Endothelial cell of umbilical vein (primary cell): Measurements from ENCODE around the gene PPM1M. TPM values are rescaled to one million over a fixed set of nuclear protein-coding genes. Genes with fewer than 3 reads are reported as not detected.

Experiments used
- BruUV-seq: library from RNA; stranded (reverse); fragments of 400-500 nt; replicated peaks from 2 replicates; lab custom pipeline; 2021; lab: Mats Ljungman, UMichigan
- CTCF ChIA-PET: fragments of 300-600, 350-600 bp; sonication (Branson Sonifier 250); formaldehyde crosslinking; loops from one replicate; lab custom pipeline; 2021; ENCODE audit warnings: antibody characterized with exemption, inconsistent platforms; lab: Charles Lee
- POLR2A ChIA-PET: fragments of 300-600, 350-600 bp; sonication (Branson Sonifier 250); formaldehyde crosslinking; loops from one replicate; lab custom pipeline; 2021; ENCODE audit warnings: antibody characterized with exemption, inconsistent platforms; lab: Charles Lee
- DNase-seq: peaks from one replicate; pipeline ENCODE4 v3.0.0-alpha.2; 2011; ENCODE audit warnings: low read depth, low spot score
- FAIRE-seq: peaks from 2 replicates; lab custom pipeline; 2011; peaks lifted over from hg19 to GRCh38; lab: Jason Lieb, UNC
- H2AFZ ChIP-seq: 2 replicates; pipeline ENCODE4 v1.6.0; 2012; ENCODE audit warnings: low read depth, low read length, control low read depth, inconsistent platforms
- H3K27ac ChIP-seq: 2 replicates; pipeline ENCODE4 v1.5.1; 2011; ENCODE audit warnings: low read depth, mild to moderate bottlenecking, control low read depth, low read length, moderate library complexity; ENCODE audit not compliant: insufficient read depth
- H3K27me3 ChIP-seq, 2 experiments: 2 replicates each; pipeline versions ENCODE4 v1.6.0 to v1.6.1; 2011; ENCODE audit warnings: low read length in 2 of 2, mixed read lengths in 1 of 2; ENCODE audit not compliant: control insufficient read depth in 2 of 2, insufficient read depth in 2 of 2
- H3K36me3 ChIP-seq, 2 experiments: 2 replicates in 1 of 2; 3 replicates in 1 of 2; pipeline ENCODE4 v1.5.1; 2011; ENCODE audit warnings: low read length in 2 of 2, mild to moderate bottlenecking in 1 of 2, moderate library complexity in 1 of 2; ENCODE audit not compliant: control insufficient read depth in 2 of 2, insufficient read depth in 2 of 2; ENCODE audit errors: extremely low read depth in 1 of 2
- H3K4me1 ChIP-seq: 3 replicates; pipeline ENCODE4 v1.5.1; 2011; ENCODE audit warnings: mild to moderate bottlenecking, low read length; ENCODE audit not compliant: control insufficient read depth, insufficient read depth; ENCODE audit errors: extremely low read depth
- H3K4me2 ChIP-seq: 2 replicates; pipeline ENCODE4 v1.6.1; 2011; ENCODE audit warnings: low read length, control low read depth, mixed read lengths; ENCODE audit not compliant: insufficient read depth
- H3K4me3 ChIP-seq, 3 experiments: fragments of 200-600 bp in 1 of 3; sonication (generic), shearing (Covaris generic) in 1 of 3; replicated peaks in 1 of 3; 2 replicates each; pipeline ENCODE4 v1.5.1; 2011 to 2016; ENCODE audit warnings: control low read depth in 3 of 3, low read length in 3 of 3, mild to moderate bottlenecking in 2 of 3, inconsistent platforms in 1 of 3, low read depth in 1 of 3, moderate library complexity in 1 of 3; ENCODE audit not compliant: insufficient read depth in 1 of 3
- H3K79me2 ChIP-seq: 2 replicates; pipeline ENCODE4 v1.6.0; 2012; ENCODE audit warnings: low read length, inconsistent platforms; ENCODE audit not compliant: control insufficient read depth, insufficient read depth
- H3K9ac ChIP-seq: replicated peaks from 2 replicates; pipeline ENCODE3; 2011; ENCODE audit warnings: low read length, control low read depth; ENCODE audit not compliant: insufficient read depth; ENCODE audit errors: extremely low read depth
- H3K9me1 ChIP-seq: replicated peaks from 3 replicates; pipeline ENCODE4 v1.6.0; 2011; ENCODE audit warnings: mild to moderate bottlenecking, low read length; ENCODE audit not compliant: control insufficient read depth, insufficient read depth; ENCODE audit errors: extremely low read depth
- H3K9me3 ChIP-seq: replicated peaks from 2 replicates; pipeline ENCODE4 v1.5.1; 2012; ENCODE audit warnings: low read length, inconsistent platforms; ENCODE audit not compliant: control insufficient read depth, insufficient read depth
- H4K20me1 ChIP-seq: replicated peaks from 2 replicates; pipeline ENCODE3; 2011; ENCODE audit warnings: mild to moderate bottlenecking, low read length; ENCODE audit not compliant: control insufficient read depth, insufficient read depth; ENCODE audit errors: extremely low read depth
- EZH2 ChIP-seq: IDR thresholded peaks from 2 replicates; pipeline ENCODE4 v1.6.1; 2012; ENCODE audit warnings: borderline replicate concordance, low read depth, mild to moderate bottlenecking, moderate library complexity, low read length, inconsistent platforms; ENCODE audit not compliant: severe bottlenecking
- FOS ChIP-seq: IDR thresholded peaks from 2 replicates; pipeline ENCODE4 v1.6.1; 2011; ENCODE audit warnings: mild to moderate bottlenecking, low read length, moderate library complexity, borderline replicate concordance; ENCODE audit not compliant: insufficient read depth
- GATA2 ChIP-seq: IDR thresholded peaks from 2 replicates; pipeline ENCODE4 v1.7.0; 2011; ENCODE audit warnings: low read depth, mild to moderate bottlenecking, moderate library complexity, mixed read lengths, low read length; ENCODE audit not compliant: insufficient read length, insufficient read depth
- JUN ChIP-seq: IDR thresholded peaks from 2 replicates; pipeline ENCODE4 v1.6.1; 2011; ENCODE audit warnings: borderline replicate concordance, low read depth; ENCODE audit not compliant: insufficient read length, insufficient read depth
- MYC ChIP-seq: IDR thresholded peaks from one replicate; pipeline ENCODE4 v1.6.1; 2011; ENCODE audit warnings: mild to moderate bottlenecking, low read depth, low read length
- POLR2A ChIP-seq: IDR thresholded peaks from 2 replicates; pipeline ENCODE4 v1.6.1; 2012; ENCODE audit warnings: low read depth, mild to moderate bottlenecking, control low read depth, low read length
- POLR2AphosphoS5 ChIP-seq: IDR thresholded peaks from 2 replicates; pipeline ENCODE4 v1.6.1; 2012; ENCODE audit warnings: low read depth, mild to moderate bottlenecking, control low read depth, low read length, moderate library complexity; ENCODE audit not compliant: insufficient read depth
- dilution Hi-C: fragments of 300-500 bp; cut with MboI; formaldehyde crosslinking; loops from one replicate; pipeline ENCODE4 v1.15.0; 2019; ENCODE audit warnings: low sequenced_read_pairs; ENCODE audit not compliant: extremely low pct_ligation_motif_present
- intact Hi-C: fragments of 100-400 bp; cut with micrococcal nuclease; formaldehyde crosslinking; loops from one replicate; pipeline ENCODE4 v1.10.0; 2022
- polyA plus RNA-seq, 4 experiments: library from polyadenylated mRNA; depleted of rRNA in 3 of 4; stranded (reverse) in 3 of 4; unstranded in 1 of 4; fragments of >200 nt; gene quantifications; 2 replicates each; pipeline versions ENCODE4 v1.2.1 to v1.2.3, GENCODE V29; 2011 to 2012; ENCODE audit warnings: missing spikeins in 1 of 4
- total RNA-seq: library from RNA; stranded (reverse); gene quantifications from 2 replicates; pipeline ENCODE4 v1.2.3, GENCODE V29; 2021
- TF ChIP-seq, protein P1 (sequence below): IDR thresholded peaks from 2 replicates; pipeline ENCODE4 v1.6.1; 2011; ENCODE audit not compliant: insufficient read depth, insufficient read length
- TF ChIP-seq, protein P2 (sequence below), 2 donors: IDR thresholded peaks; 1 replicate in 1 of 2; 2 replicates in 1 of 2; pipeline ENCODE4 v1.5.1; 2011; ENCODE audit warnings: low read length in 2 of 2, mild to moderate bottlenecking in 2 of 2, moderate library complexity in 2 of 2, control low read depth in 1 of 2, inconsistent platforms in 1 of 2, low read depth in 1 of 2; ENCODE audit not compliant: insufficient read depth in 1 of 2; ENCODE audit errors: extremely low read depth in 1 of 2

PPM1M gene
- total and polyA plus RNA-seq, 2 donors (not counting 3 experiments of a cell fraction or from before 2014, with no cell fraction given): 13.7 to 19.4 TPM

DNA sequence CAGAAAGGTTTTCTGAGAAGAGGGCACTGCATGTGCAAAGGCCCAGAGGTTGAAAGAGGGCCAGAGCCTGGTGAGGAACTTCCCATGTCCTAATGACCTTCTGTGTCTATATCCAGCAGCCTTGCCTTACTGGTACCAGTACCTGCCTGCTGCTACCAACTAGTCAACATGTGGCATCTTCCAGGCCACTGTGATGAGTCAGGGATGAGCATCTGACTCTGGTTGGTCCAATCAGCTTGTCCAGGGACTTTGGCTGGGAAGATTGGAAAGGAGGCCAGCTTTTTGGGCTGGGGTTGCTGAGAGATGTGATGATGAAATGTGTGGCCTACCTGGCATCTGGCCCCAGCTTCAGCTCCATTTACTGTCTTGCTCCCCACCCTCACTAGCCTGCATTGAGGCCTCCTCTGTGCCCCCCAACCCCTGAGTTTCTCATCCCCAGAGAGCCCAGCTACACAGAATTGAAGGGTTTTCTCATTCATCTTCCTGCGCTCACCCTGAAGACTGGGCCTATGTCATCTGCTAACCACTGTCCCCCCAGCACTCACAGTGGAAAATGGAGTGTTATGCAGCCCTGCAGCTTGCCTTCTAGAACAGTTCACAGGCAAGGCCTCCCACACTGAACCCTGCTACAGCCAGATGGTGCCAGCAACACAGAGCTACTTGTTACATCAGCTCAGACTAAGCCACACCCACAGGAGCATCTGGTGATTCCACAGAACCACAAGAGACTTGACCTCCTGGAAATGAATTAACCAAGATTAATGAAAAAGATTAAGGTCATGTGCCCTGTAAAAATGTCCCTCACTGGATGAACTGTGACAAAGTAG is 5.3 kb upstream of the PPM1M start:
- no peaks in the 10 kb centered on the region for H3K27me3 ChIP-seq
- BruUV-seq: no TSS peak
- no peak overlapping the region for H3K9ac ChIP-seq
- peak overlapping the region; percentile 49 for H3K4me2 ChIP-seq
- H4K20me1 ChIP-seq: no peaks in the 10 kb centered on the region
- DNase-seq: no peak
- dilution Hi-C loops: no loop called here
- ChIA-PET POLR2A (interaction anchor here (0.8 kb wide), 1 partner anchor 39 kb away, joined by 3 read pairs; no protein-coding TSS in a partner anchor), CTCF (interaction anchor here (0.6 to 7.3 kb wide), 11 partner anchors 8 to 99 kb away, joined by 3 to 104 read pairs (median 4); partner anchors contain the start of genes GLYCTK, TLR9 and WDR82)
- H3K36me3 ChIP-seq: no peaks in the 10 kb centered on the region
- no peaks in the 10 kb centered on the region for H3K9me3 ChIP-seq
- H3K4me3 ChIP-seq: peak overlapping the region in 1 of 3 experiments; percentile 54
- no peaks in the 10 kb centered on the region for H3K9me1 ChIP-seq
- no peak for FAIRE-seq
- intact Hi-C loops: no loop called here
- H3K79me2 ChIP-seq: peaks cover 34% of the 10 kb centered on the region
- peaks cover 34% of the 10 kb centered on the region for H3K4me1 ChIP-seq
- H3K27ac ChIP-seq: no peak overlapping the region
- no peak for TF ChIP-seq FOS
- no peak for TF ChIP-seq POLR2AphosphoS5
- TF ChIP-seq, protein P1, sequence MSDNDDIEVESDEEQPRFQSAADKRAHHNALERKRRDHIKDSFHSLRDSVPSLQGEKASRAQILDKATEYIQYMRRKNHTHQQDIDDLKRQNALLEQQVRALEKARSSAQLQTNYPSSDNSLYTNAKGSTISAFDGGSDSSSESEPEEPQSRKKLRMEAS: no peak
- no peak for TF ChIP-seq JUN
- no peak for TF ChIP-seq POLR2A
- TF ChIP-seq GATA2: no peak
- TF ChIP-seq, protein P2, sequence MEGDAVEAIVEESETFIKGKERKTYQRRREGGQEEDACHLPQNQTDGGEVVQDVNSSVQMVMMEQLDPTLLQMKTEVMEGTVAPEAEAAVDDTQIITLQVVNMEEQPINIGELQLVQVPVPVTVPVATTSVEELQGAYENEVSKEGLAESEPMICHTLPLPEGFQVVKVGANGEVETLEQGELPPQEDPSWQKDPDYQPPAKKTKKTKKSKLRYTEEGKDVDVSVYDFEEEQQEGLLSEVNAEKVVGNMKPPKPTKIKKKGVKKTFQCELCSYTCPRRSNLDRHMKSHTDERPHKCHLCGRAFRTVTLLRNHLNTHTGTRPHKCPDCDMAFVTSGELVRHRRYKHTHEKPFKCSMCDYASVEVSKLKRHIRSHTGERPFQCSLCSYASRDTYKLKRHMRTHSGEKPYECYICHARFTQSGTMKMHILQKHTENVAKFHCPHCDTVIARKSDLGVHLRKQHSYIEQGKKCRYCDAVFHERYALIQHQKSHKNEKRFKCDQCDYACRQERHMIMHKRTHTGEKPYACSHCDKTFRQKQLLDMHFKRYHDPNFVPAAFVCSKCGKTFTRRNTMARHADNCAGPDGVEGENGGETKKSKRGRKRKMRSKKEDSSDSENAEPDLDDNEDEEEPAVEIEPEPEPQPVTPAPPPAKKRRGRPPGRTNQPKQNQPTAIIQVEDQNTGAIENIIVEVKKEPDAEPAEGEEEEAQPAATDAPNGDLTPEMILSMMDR (IDR thresholded peaks at IDR 0.05; ENCODE audit: extremely low read depth in 1 of 2, insufficient read depth in 1 of 2, low read depth in 1 of 2, low read length in 2 of 2): no peak
- TF ChIP-seq MYC: no peak
- TF ChIP-seq EZH2: no peak
- H2AFZ ChIP-seq: no peak overlapping the region
